MV-4-11 (cell line): ENCODE measurements around the gene IL22.
"Not testable (repeated sequence)": the region's sequence is repeated elsewhere in the genome, so short reads cannot be mapped to it uniquely, and the experiment has no call there.

Experiments used
- DNase-seq: peaks from one replicate; lab custom pipeline; 2025; lab: John Stamatoyannopoulos, UW

Gene IL22

GRCh38 chr12:68229956-68230355 is 23.4 kb downstream of the IL22 start:
- no peak for DNase-seq

DNA sequence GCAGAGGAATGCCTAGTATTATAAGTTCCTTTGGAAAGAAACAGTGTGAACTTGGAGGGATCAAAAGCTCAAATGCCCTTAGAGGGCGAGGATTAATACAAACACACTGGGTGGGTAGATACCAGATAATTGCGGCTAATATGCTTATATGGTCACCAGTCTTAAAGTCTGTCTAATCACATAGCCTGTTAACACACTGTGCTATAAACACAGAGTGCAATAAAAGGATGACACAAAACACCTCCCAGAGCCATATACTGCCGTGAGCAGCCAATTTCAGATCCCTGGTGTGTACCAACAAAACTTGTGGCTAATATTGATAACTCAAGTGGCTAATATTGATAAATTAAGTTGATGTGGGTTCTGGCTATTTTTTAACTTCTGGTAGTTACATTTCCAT is 26.0 kb downstream of the IL22 start:
- DNase-seq = no peak

DNA sequence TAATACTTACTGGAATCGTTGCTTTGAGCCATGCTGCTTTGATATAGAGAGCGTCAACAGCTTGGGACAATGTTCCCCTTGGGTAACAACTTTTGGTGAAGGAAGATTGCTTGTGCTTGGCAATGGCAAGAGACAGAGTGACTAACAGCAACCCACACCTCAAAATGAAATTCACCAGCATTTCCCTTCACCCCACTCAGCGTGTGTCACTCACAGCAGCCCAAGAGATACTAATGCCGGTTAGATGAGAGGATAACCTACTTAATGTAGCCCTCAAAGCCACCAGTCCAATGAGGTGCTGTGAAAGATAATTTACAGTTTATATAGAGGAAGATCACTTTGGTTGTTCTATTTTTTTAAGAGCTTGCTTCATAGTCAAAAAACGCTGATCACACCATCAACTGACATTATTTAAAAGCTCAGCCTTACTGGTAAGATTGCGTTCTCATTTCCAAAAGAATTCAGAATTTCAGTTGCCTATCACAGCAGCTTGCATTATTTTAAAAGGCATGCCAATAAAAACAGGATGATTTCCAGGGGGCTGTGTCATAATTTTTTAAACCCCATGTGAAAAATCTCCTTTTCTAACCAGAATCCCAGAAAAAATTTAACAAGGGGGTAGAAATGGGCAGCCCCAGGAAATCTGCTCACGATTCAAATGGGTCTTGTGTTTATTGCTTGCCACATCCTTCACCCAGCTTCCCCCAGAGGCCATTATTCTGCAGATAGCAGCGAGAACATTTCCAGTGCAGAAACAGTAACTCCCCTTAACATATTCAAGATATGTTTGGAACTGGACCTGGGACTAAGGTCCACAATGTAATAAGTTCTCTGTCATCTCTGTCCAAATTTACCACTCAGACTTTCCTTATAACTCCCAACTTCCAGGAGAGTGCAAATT is 27.6 kb downstream of the IL22 start, which contains the start of gene IL26:
Gene IL26, minus strand, starts transcription at position 235 of the 901 bp plus-strand sequence. Its CDS starts 54 bp downstream, at position 181.
- no peak for DNase-seq

- no peak for DNase-seq
Observed at GRCh38 chr12:68224613-68225285, 28.7 kb downstream of the IL22 start.

DNA sequence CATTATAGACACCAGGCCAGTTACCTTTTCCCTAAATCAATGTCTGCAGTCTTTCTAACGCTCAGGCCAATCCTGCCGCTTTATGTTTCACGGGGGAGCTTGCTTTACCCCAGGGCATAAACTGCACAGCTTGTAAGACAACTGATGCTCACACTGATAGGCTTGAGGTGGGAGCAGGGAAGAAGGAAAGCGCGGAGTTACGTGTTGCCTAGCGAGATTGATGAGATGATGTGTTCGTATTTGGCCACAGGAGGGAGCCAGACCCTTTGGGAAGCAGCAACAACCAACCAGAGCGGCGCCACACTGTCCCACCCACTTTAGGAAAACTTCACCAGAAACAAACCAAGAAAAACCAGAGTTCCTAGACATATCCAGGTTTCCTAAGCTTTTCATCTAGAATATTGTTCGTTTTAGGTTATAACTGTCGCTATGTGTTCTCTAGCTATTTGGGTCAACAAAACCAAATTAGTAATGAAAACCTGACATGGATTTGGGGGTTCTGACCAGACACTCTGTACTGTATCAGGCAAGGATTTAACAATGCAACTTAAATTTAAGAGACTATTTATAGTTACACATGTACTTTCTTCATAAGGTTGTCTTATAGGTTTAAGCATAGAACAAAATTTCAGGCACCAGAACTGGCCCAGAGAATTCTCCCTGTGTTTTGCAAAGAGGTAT is 30.2 kb downstream of the IL22 start:
- DNase-seq = peak; percentile 44

DNA sequence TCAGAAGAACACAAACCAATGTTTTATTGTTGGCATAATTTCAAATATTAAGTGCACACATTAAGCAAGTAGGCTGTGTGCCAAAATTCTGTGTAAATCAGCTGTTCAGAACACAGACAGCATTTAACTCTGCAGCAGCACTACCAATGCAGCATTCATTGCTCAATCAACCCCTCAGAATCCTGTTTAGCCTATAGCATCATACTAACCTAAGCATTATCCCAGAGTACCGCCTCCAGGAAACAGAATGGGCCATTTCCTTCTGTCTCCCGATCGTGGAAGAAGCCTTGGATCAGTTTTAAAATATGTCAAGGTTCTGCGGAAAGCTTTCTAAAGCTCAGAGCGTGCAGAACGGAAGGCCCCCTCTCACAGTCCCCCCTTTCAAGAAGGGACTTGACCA is 31.1 kb downstream of the IL22 start:
- no peak for DNase-seq

DNA sequence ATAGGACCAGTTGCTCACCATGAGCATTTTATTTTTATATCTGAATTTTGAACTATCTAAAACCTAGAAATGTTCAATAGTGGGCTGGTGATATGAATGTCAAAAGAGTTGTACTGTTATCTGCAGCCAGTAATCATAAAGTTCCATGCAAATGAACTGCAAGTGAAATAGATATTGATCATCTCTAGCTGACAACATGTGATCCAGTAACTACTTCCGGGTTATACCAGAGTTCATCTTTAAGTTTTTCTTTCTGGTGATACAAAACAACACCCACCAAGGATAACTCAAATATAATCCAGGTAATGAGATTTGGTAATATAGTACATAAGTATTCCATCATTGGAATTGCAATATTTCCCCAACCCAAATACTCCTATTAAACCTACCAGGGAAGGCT is 31.9 kb downstream of the IL22 start:
- no peak for DNase-seq

DNA sequence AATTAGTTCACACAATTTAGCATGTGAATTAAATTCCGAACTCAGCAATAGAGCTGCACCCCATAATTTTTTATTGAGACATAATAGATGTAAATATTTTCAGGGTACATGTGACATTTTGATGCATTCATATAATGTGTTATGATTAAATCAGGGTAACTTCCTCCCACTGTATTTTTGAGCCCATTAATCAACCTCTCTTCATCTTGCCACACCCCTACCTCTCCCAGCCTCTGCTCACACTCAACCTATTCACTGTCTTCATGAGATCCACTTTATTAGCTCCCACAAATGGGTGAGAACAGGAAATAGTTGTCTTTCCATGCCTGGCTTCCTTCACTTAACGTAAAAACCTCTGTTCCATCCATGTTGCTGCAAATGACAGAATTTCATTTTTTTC is 42.5 kb downstream of the IL22 start:
- DNase-seq = no peak

GRCh38 chr12:68209048-68209728 is 44.2 kb downstream of the IL22 start:
- DNase-seq = not testable (repeated sequence)

DNA sequence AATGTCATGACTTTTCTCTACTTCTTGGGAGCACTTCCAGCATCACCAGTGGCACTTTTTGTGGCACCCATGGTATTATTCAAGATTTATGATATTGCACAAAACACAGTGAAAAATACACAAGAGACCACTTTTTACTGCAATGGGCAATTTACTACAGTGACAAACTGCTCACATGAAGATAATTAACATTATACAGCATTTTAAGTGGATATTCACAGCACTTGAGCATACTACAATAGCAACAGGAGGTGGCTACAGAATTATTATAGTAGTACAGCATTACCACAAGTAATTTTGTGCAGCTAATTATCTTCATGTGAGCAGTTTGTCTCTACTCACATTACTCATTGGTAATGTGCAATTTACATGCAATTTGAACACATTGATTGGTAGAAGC is 46.1 kb downstream of the IL22 start:
- no peak for DNase-seq

GRCh38 chr12:68206446-68206845 is 47.0 kb downstream of the IL22 start:
- DNase-seq = no peak

- DNase-seq = no peak
Observed at GRCh38 chr12:68203460-68203875, 49.9 kb downstream of the IL22 start.

- no peak for DNase-seq
Observed at GRCh38 chr12:68200854-68201253, 52.5 kb downstream of the IL22 start.

GRCh38 chr12:68199127-68199526 is 54.3 kb downstream of the IL22 start:
- no peak for DNase-seq

DNA sequence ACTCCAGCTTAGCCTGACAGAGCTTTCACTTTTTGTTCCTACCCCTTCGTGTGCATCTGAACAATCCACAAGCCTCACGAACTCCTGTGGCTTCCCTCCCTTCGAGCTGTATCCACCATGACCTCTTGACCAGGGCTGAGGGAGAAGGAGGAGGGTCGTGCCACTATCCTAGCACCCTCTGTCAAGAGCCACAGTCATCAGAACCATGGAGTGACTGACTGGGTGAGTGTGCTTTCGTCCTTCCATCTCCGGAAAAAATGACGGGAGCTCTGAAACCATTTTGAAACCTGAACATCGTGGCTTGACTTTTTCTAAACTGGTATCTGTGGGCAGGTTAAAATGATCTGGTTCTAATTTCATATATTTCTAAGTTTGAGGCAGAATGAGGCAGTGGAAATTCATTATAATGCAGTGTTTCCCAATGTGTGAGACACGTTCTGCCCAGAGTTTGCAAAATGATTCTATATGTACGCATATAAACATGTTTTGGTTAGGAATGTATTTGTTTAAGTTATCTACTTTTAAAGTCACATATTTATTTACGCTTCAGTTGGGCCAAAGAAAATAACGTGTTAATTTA is 54.8 kb downstream of the IL22 start:
- no peak for DNase-seq
